HS-27A (cell line): Measurements from ENCODE around the gene SLC37A2.
"Not testable (repeated sequence)": the region's sequence is repeated elsewhere in the genome, so short reads cannot be mapped to it uniquely, and the experiment has no call there.

Experiments
- DNase-seq: peaks from one replicate; pipeline ENCODE4 v3.0.0-alpha.2; 2012; ENCODE audit warnings: low read depth, missing footprints

Gene SLC37A2

GRCh38 chr11:125062931-125063428 lies at the start of gene SLC37A2:
SLC37A2 (plus strand) TSS chr11:125063305; CDS start chr11:125063368, 63 bp downstream.
- no peak for DNase-seq

- no peak for DNase-seq
These were observed 46.7 kb upstream of the SLC37A2 start for GRCh38 chr11:125016413-125016812.

- DNase-seq: no peak
These were observed 42.8 kb upstream of the SLC37A2 start for GRCh38 chr11:125020342-125020741.

- DNase-seq: no peak
These were observed 40.6 kb upstream of the SLC37A2 start for GRCh38 chr11:125022551-125022950.

GRCh38 chr11:125025968-125026367 lies 37.1 kb upstream of the SLC37A2 start:
- no peak for DNase-seq

GRCh38 chr11:125029431-125029830 lies 33.7 kb upstream of the SLC37A2 start:
- DNase-seq: not testable (repeated sequence)

- peak; percentile 7 for DNase-seq
These were observed 26.2 kb upstream of the SLC37A2 start for GRCh38 chr11:125036933-125037332.

- no peak for DNase-seq
These were observed 13.8 kb upstream of the SLC37A2 start for GRCh38 chr11:125049164-125049792.

- DNase-seq: no peak
These were observed 11.1 kb upstream of the SLC37A2 start for GRCh38 chr11:125052047-125052446.

- no peak for DNase-seq
These were observed 9.9 kb upstream of the SLC37A2 start for GRCh38 chr11:125053167-125053566.

GRCh38 chr11:125055107-125055715 lies 7.9 kb upstream of the SLC37A2 start:
- DNase-seq: no peak

- not testable (repeated sequence) for DNase-seq
These were observed 7.0 kb upstream of the SLC37A2 start for GRCh38 chr11:125056111-125056510.

GRCh38 chr11:125056931-125057692 lies 6.0 kb upstream of the SLC37A2 start:
- no peak for DNase-seq

GRCh38 chr11:125057693-125058016 lies 5.5 kb upstream of the SLC37A2 start:
- no peak for DNase-seq

GRCh38 chr11:125061281-125061680 lies 1.8 kb upstream of the SLC37A2 start:
- DNase-seq: no peak

GRCh38 chr11:125062218-125062930 lies 731 bp upstream of the SLC37A2 start:
- DNase-seq: no peak

- DNase-seq: no peak
These were observed 431 bp downstream of the SLC37A2 start for GRCh38 chr11:125063429-125064043.

- DNase-seq: no peak
These were observed 965 bp downstream of the SLC37A2 start for GRCh38 chr11:125064070-125064469.

- DNase-seq: no peak
These were observed 5.3 kb downstream of the SLC37A2 start for GRCh38 chr11:125068368-125068767.

- no peak for DNase-seq
These were observed 5.9 kb downstream of the SLC37A2 start for GRCh38 chr11:125069008-125069407.

GRCh38 chr11:125069796-125070195 lies 6.7 kb downstream of the SLC37A2 start:
- DNase-seq: no peak

GRCh38 chr11:125070699-125071254 lies 7.7 kb downstream of the SLC37A2 start:
- DNase-seq: no peak
